IMR-90 (cell line): ENCODE measurements around the gene SRSF10. TPM values are rescaled to one million over a fixed set of nuclear protein-coding genes. Genes with fewer than 3 reads are reported as not detected.

Source experiments
- ATAC-seq: fragments of 200-7000 bp; cut with Tn5 transposase; 2 replicates; pipeline ENCODE4 v1.9.1; 2020; ENCODE audit warnings: low read depth, mild to moderate bottlenecking, moderate library complexity
- BruUV-seq: library from RNA; stranded (reverse); fragments of 400-500 nt; replicated peaks from 2 replicates; lab custom pipeline; 2021; lab: Mats Ljungman, UMichigan
- CTCF ChIA-PET: fragments of 300-600 bp; formaldehyde crosslinking; extraction: SDS; loops from one replicate; lab custom pipeline; 2021; ENCODE audit warnings: antibody characterized with exemption; lab: Yijun Ruan, JAX
- POLR2A ChIA-PET: fragments of 300-600 bp; sonication (Branson Sonifier 250); formaldehyde crosslinking; loops from one replicate; lab custom pipeline; 2022; ENCODE audit warnings: antibody characterized with exemption; ENCODE audit not compliant: unreplicated experiment; lab: Charles Lee
- DNase-seq: peaks from one replicate; pipeline ENCODE4 v3.0.0; 2013
- H2AFZ ChIP-seq: replicated peaks from 2 replicates; pipeline ENCODE3; 2013; ENCODE audit warnings: low read length, mild to moderate bottlenecking; ENCODE audit not compliant: poor library complexity
- H2AK5ac ChIP-seq: 2 replicates; pipeline ENCODE4 v1.6.1; 2013; ENCODE audit warnings: low read depth, low read length, inconsistent platforms
- H2AK9ac ChIP-seq: replicated peaks from 2 replicates; pipeline ENCODE3; 2013; ENCODE audit warnings: mild to moderate bottlenecking, low read depth, low read length, moderate library complexity; ENCODE audit not compliant: poor library complexity
- H2BK120ac ChIP-seq: 2 replicates; pipeline ENCODE4 v1.6.1; 2013; ENCODE audit warnings: low read depth, low read length, inconsistent platforms
- H2BK15ac ChIP-seq: 3 replicates; pipeline ENCODE4 v1.6.1; 2013; ENCODE audit warnings: low read depth, low read length, inconsistent platforms
- H2BK20ac ChIP-seq: 2 replicates; pipeline ENCODE4 v1.6.1; 2013; ENCODE audit warnings: low read depth, mild to moderate bottlenecking, inconsistent platforms, low read length, moderate library complexity
- H2BK5ac ChIP-seq: 2 replicates; pipeline ENCODE4 v1.6.1; 2013; ENCODE audit warnings: mild to moderate bottlenecking, low read depth, low read length, inconsistent platforms; ENCODE audit not compliant: poor library complexity, severe bottlenecking
- H3K14ac ChIP-seq: replicated peaks from 2 replicates; pipeline ENCODE4 v1.6.1; 2013; ENCODE audit warnings: low read depth, low read length, inconsistent platforms
- H3K18ac ChIP-seq: 2 replicates; pipeline ENCODE4 v1.6.1; 2013; ENCODE audit warnings: low read depth, low read length, control low read depth
- H3K23ac ChIP-seq: 2 replicates; pipeline ENCODE4 v1.6.1; 2013; ENCODE audit warnings: low read depth, low read length, inconsistent platforms
- H3K27ac ChIP-seq: 2 replicates; pipeline ENCODE4 v1.5.1; 2013; ENCODE audit warnings: mild to moderate bottlenecking, control low read depth, low read length; ENCODE audit not compliant: insufficient read depth
- H3K27me3 ChIP-seq: 2 replicates; pipeline ENCODE4 v1.6.1; 2013; ENCODE audit warnings: low read length; ENCODE audit not compliant: control insufficient read depth, insufficient read depth
- H3K36me3 ChIP-seq: 2 replicates; pipeline ENCODE4 v1.6.1; 2013; ENCODE audit warnings: low read length, mixed read lengths; ENCODE audit not compliant: control insufficient read depth, insufficient read depth
- H3K4ac ChIP-seq: 2 replicates; pipeline ENCODE4 v1.6.1; 2013; ENCODE audit warnings: low read depth, low read length, inconsistent platforms
- H3K4me1 ChIP-seq: 2 replicates; pipeline ENCODE4 v1.6.1; 2013; ENCODE audit warnings: low read length, mixed read lengths; ENCODE audit not compliant: control insufficient read depth, insufficient read depth
- H3K4me2 ChIP-seq: 2 replicates; pipeline ENCODE4 v1.6.1; 2013; ENCODE audit warnings: low read depth, mild to moderate bottlenecking, control low read depth, low read length, moderate library complexity
- H3K4me3 ChIP-seq: 2 replicates; pipeline ENCODE4 v1.5.1; 2013; ENCODE audit warnings: low read depth, mild to moderate bottlenecking, control low read depth, low read length, moderate library complexity; ENCODE audit not compliant: insufficient read depth
- H3K56ac ChIP-seq: 2 replicates; pipeline ENCODE4 v1.6.1; 2013; ENCODE audit warnings: low read length, inconsistent platforms; ENCODE audit not compliant: insufficient read depth; ENCODE audit errors: extremely low read depth
- H3K79me1 ChIP-seq, 2 experiments: 2 replicates each; pipeline ENCODE4 v1.6.1; 2013; ENCODE audit warnings: low read length in 2 of 2, inconsistent platforms in 1 of 2, low read depth in 1 of 2
- H3K9ac ChIP-seq: 2 replicates; pipeline ENCODE4 v1.6.1; 2013; ENCODE audit warnings: low read depth, low read length, control low read depth
- H3K9me1 ChIP-seq: 2 replicates; pipeline ENCODE4 v1.6.1; 2013; ENCODE audit warnings: low read length, inconsistent platforms; ENCODE audit not compliant: insufficient read depth
- H3K9me3 ChIP-seq: 2 replicates; pipeline ENCODE4 v1.6.1; 2013; ENCODE audit warnings: low read length; ENCODE audit not compliant: control insufficient read depth, insufficient read depth
- H4K20me1 ChIP-seq: 2 replicates; pipeline ENCODE4 v1.6.1; 2013; ENCODE audit warnings: low read length, inconsistent platforms; ENCODE audit not compliant: insufficient read depth
- H4K5ac ChIP-seq: 2 replicates; pipeline ENCODE4 v1.6.1; 2013; ENCODE audit warnings: mild to moderate bottlenecking, low read depth, low read length, control low read depth
- H4K8ac ChIP-seq, 2 experiments: 2 replicates each; pipeline ENCODE4 v1.6.1; 2013; ENCODE audit warnings: low read depth in 2 of 2, low read length in 2 of 2, control low read depth in 1 of 2, inconsistent platforms in 1 of 2
- H4K91ac ChIP-seq: 2 replicates; pipeline ENCODE4 v1.6.1; 2013; ENCODE audit warnings: low read depth, low read length, inconsistent platforms; ENCODE audit not compliant: insufficient read depth
- RCOR1 ChIP-seq: IDR thresholded peaks from 2 replicates; pipeline ENCODE4 v1.6.1; 2012; ENCODE audit warnings: mild to moderate bottlenecking, low read length, improper control_type of control experiment; ENCODE audit not compliant: insufficient replicate concordance
- WGBS, 2 experiments: methylation state at CpG; one replicate each; pipeline versions ENCODE4 v1.1.5 to v1.1.7; 2013; ENCODE audit warnings: missing lambda C conversion rate in 2 of 2; ENCODE audit not compliant: insufficient read length in 1 of 2; ENCODE audit errors: extremely low coverage in 2 of 2; 5-methylcytosine and 5-hydroxymethylcytosine counted together
- dilution Hi-C: fragments of 300-500 bp; cut with HindIII; formaldehyde crosslinking; loops from one replicate; pipeline ENCODE4 v1.14.3; 2018; ENCODE audit warnings: low sequenced_read_pairs; ENCODE audit not compliant: unreplicated experiment
- in situ Hi-C: fragments of 300-500 bp; cut with MboI; formaldehyde crosslinking; loops from 3 replicates; pipeline ENCODE4 v1.14.3; 2019; ENCODE audit warnings: low sequenced_read_pairs, inconsistent platforms, mixed read lengths
- intact Hi-C: fragments of 100-400 bp; cut with micrococcal nuclease; formaldehyde crosslinking; loops from 2 replicates; pipeline ENCODE4 v1.10.0; 2022
- polyA plus RNA-seq, 3 experiments: library from polyadenylated mRNA; depleted of rRNA; stranded (reverse); fragments of >200 nt; gene quantifications; 2 replicates each; pipeline ENCODE4 v1.2.3, GENCODE V29; 2012; ENCODE audit warnings: low replicate concordance in 1 of 3
- total RNA-seq: library from RNA; depleted of rRNA; stranded (reverse); fragments of >200 nt; gene quantifications from 2 replicates; pipeline ENCODE4 v1.2.3, GENCODE V29; 2012

SRSF10 gene
- total and polyA plus RNA-seq, 2 of the 4 experiments (the other 2 are of a cell fraction): 90.1 to 110 TPM

DNA sequence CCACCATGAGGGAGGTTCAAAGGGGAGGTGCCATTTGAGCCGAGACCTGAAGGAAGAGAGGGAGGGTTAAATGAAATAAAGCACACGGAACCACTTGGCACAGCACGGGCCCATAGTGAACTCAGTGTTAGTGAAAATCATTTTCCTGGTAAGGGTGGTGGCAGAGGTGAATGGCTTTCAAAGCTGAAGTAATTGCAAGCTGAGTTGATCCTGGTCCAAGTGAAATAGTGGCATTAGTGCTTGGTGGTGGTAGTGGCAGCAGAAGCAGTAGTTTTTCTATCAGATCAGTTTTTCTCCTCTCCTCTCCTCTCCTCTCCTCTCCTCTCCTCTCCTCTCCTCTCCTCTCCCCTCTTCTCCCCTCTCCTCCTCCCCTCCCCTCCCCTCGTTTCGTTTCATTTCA, 30.5 kb upstream of the SRSF10 start:
- H3K4me2 ChIP-seq: no peak overlapping the region
- no peak overlapping the region for H4K8ac ChIP-seq
- intact Hi-C loops: no loop called here
- H4K91ac ChIP-seq: no peak overlapping the region
- no peak overlapping the region for H3K27ac ChIP-seq
- no peak overlapping the region for H3K14ac ChIP-seq
- H2BK120ac ChIP-seq: peak overlapping the region; percentile 19; the same call in 1 of the 2 replicates
- no TSS peak for BruUV-seq
- H3K56ac ChIP-seq: no peak overlapping the region
- no peak overlapping the region for H3K4me3 ChIP-seq
- in situ Hi-C loops: no loop called here
- no peak overlapping the region for H3K18ac ChIP-seq
- no peaks in the 10 kb centered on the region for H3K79me1 ChIP-seq
- H3K9ac ChIP-seq: no peak overlapping the region
- ChIA-PET CTCF (no interaction called here), POLR2A (no interaction called here)
- H3K36me3 ChIP-seq: no peaks in the 10 kb centered on the region
- H4K5ac ChIP-seq: no peak overlapping the region
- DNase-seq (no peak), ATAC-seq (no peak)
- no peak overlapping the region for H2AFZ ChIP-seq
- H3K27me3 ChIP-seq: no peaks in the 10 kb centered on the region
- H2AK9ac ChIP-seq: no peak overlapping the region
- TF ChIP-seq RCOR1: no peak
- H3K4me1 ChIP-seq: peaks cover 4% of the 10 kb centered on the region; the same call in 1 of the 2 replicates
- no peaks in the 10 kb centered on the region for H4K20me1 ChIP-seq
- peak overlapping the region; percentile 92 for H2AK5ac ChIP-seq
- no peak overlapping the region for H2BK5ac ChIP-seq
- peaks cover 8% of the 10 kb centered on the region for H3K9me1 ChIP-seq
- H2BK15ac ChIP-seq: no peak overlapping the region; the same call in 2 of the 3 replicates
- dilution Hi-C loops: no loop called here
- no peak overlapping the region for H3K4ac ChIP-seq
- 92 to 100% methylated on average over 2 to 3 of the region's 5 CpGs for WGBS, 2 experiments
- H3K23ac ChIP-seq: no peak overlapping the region
- H3K9me3 ChIP-seq: no peaks in the 10 kb centered on the region
- peak overlapping the region; percentile 42; the same call in 1 of the 2 replicates for H2BK20ac ChIP-seq
